GM21526 (cell line): ENCODE measurements around the gene ATP5PD.

ENCODE experiments used
- ATAC-seq: cut with Tn5 transposase; IDR thresholded peaks from one replicate; pipeline ENCODE4 v1.9.1; 2021; ENCODE audit warnings: moderate library complexity; ENCODE audit not compliant: unreplicated experiment, low FRiP score

ATP5PD gene

DNA sequence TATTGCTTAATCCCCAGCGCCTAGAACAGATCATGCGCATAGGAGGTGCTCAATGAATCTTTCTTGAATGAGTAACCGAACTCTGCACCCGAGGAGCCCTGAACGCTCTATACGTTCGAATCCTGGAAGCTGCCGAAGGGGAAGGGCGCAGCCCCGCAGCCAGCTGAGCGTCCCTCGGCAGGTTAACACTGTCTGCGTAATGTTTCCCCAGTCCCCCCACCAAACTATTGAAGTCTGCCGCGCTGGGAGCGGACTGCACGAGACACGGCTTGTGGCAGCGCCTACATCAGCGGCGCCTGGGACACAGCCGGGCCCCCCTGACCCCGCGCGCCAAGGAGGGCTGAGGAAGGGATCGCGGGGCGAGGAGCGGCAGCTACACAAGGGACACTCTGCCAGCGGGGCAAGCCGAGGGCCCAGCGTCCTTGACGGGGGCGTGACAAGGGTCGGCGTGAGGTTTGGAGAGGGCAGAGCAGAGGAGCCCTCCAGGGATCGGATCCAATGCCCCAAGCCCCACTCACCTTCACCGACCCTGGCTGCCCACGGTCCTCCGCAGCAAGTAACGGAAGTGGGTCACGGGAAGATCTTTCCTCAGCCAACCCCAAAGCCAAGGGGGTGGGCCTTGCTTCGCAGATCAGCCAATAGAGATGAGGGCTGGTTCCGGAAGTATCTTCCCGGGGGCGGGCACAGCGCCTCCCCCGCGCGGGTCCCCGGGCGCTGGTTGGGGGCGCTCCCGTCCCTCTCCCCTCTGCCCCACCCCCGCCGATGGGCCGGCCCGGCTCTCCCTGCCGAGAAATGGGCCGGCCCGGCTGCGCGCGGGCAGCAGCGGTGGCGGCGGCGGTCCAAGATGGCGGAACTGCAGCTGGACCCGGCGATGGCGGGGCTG lies at the start of gene ATP5PD, which contains the start of gene KCTD2:
Gene ATP5PD (minus strand): TSS at position 563 of the 883 bp plus-strand sequence. CDS start 4,319 bp downstream, outside the sequence.
Gene KCTD2 (plus strand): TSS at position 819 of the 883 bp plus-strand sequence. CDS start 26 bp downstream, at position 845.
- peak; percentile 84 for ATAC-seq

DNA sequence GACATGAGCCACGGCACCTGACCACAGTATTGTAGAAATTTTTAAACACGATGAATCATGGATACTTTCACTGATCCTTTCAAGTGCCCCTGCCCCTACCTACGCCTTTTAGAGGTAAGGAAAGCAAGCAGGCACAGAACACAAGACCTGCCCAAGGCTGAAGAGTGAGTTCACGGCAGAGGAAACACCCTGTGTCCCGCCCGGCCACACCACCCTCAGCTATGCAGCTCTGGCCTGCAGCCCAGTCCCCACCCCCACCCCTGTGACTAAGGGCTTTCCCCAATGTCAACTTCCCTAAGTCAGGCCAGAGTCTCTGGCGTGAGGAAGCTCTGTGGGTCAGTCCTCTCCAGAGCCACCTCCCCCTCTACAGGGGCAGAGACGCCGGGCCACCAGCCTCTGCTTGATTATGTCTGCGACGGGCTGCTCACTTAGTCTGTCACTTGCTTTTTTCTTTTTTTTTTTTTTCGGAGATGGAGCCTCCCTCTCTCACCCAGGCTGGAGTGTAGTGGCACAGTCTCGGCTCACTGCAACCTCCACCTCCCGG lies 49.4 kb upstream of the ATP5PD start:
- ATAC-seq: no peak

DNA sequence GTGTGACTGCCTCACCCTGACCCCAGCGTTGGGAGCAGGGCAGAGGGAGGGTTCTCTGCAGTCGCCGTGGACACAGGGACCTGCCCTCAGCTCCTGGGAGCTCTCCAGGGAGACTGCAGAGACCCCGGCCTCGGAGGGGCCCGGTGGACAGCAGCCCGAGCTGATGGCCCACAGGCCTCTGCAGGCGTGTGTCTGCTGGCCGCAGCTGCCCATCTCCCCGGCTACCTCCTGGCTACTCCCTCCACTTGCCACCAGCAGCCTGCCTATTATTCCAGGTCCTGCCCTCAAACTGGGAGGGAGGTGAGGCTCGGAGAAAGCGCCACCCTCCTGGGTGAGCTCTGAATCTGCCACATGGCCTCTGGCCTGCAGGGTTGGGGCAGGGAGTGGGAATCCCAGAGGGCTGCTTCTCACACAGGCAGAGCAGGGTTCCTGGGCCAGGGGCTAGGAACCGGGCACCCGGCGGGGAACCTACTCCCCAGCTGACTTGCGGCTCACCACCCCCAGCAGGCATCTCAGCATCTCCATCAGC lies 48.2 kb upstream of the ATP5PD start:
- ATAC-seq: no peak

DNA sequence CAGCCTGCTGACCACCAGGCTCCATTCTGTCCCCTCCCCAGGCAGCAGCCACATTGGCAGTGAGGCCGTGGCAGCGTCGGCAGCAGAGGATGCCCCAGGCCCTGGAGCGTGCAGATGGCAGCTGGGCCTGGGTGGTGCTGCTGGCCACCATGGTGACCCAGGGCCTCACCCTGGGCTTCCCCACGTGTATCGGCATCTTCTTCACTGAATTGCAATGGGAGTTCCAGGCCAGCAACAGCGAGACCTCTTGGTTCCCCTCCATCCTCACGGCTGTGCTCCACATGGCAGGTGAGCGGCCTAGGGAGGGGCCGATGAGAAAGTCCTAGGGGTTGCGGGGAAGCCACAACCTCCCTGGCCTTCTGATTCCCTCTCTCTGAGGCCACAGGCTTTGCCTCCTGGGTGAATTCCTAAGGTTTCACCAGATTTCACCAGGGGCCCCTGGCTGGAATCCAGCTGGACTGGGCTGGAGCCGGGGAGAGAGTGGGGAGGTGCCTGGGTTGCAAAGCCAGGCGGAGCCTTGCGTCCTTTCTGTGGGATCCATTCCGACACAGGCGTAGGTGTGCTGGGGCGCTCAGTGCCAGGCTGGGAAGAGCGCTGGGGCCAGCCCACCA lies 46.9 kb upstream of the ATP5PD start:
- ATAC-seq: no peak

DNA sequence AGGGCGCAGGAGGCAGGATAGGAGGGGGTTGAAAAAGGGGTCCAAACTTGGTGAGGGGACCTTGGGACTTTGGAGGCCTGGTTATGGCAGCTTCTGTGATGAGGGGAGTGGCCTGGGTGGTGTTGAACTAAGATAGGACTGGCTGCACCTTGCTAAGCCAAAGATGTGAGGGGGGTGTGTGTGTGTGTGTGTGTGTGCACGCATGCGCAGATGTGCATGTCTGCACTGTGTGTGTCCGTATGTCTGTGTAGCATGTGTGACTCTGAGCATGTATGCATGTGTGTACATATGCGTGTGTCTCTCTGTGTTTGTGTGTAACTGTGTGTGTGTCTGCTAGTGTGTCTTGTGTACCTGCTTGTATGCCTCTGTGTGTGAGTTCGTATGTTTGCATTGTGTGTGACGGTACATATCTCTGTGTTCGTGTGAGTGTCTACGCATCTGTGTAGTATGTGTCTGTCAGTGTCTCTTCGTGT lies 45.1 kb upstream of the ATP5PD start:
- ATAC-seq: no peak

DNA sequence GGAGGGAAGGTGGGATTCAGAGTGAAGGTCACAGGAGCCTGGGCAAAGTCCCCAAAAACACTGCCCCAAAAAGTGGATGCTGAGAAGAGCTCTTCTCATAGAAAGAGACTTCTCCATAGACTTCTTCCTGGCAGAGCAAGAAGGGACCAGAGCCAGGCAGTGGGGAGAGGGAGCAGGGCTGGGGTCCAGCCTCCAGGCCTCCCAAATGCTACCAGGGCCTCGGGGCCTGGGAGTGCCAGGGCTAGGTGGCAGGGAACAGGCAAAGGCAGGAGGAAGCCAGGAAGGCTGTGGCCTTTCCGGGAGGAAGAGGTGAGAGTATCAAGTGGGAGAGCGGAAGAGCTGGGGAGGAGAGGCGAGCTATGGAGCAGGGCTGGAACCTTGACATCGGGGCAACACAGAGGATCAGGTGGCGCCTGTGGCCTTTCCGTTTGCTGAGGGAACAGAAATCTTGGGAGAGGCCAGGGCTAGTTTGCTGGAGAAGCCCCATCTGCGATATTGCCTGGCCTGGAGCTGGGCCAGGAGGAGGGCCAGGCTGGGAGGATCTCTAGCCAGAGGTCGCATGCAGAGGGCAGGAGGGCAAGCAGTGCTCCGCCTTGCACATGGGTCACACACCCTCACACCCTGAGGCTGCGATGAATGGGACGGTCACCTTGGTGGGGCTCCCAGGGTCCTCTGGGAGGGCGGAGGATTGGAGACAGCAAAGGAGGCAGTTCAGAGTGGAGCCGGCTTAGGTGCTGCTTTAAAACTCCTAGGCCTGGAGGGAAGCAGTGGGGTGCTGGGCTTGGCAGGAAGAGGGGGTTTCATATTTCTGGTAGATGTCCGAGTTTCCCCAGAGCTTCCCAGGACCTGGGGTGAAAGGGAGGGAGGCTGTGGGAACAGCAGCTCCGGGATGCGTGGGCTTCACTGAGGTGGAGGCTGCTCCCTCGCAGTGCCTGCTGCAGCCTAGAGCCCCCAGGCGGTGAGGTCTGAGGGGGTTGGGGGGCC lies 44.4 kb upstream of the ATP5PD start:
- no peak for ATAC-seq

DNA sequence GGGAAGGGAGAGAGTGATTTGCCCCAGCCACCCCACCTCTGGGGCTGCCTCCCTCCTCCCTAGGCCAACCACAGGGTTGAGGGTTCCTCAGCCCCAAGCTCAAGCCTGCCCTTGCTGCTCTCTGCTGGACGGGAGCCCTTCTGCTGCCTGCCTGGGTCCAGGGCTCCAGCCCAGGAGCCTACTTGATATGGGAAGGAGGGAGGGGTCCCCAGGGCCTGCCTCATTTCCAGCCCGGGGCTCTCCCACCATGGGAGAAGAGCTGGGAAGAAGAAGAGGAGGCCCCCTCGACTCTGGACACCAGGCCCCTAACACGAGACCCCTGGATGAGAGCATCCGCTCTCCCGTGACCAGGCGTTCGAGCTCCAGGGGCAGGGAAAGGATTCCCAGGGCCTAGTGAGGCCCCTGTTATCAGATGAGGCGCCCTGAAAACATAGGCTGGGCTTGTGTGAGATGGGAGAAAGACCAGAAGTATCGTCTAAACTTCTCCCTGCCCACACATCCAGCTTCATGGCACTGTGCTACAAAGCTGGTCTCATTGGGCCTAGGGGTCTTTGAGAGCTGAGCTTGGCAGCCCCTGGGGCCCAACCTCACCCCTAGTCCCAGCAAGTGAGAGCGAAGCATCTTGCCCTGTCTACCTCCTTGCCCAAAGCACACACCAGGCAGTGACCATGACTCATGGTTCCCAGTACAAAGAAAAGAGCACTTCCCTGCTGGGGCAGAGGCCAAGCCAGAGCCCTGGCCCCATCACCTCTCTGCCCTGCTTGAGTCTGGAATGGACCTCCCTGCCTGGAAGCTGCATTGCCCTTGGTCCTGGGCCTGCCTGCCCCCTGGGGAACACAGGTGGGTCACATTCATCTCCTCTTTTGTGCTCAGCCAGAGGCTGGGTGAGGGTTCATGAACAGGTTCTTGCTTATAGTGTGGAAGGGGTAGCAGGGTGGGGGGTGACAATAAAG lies 42.0 kb upstream of the ATP5PD start:
- ATAC-seq: no peak

DNA sequence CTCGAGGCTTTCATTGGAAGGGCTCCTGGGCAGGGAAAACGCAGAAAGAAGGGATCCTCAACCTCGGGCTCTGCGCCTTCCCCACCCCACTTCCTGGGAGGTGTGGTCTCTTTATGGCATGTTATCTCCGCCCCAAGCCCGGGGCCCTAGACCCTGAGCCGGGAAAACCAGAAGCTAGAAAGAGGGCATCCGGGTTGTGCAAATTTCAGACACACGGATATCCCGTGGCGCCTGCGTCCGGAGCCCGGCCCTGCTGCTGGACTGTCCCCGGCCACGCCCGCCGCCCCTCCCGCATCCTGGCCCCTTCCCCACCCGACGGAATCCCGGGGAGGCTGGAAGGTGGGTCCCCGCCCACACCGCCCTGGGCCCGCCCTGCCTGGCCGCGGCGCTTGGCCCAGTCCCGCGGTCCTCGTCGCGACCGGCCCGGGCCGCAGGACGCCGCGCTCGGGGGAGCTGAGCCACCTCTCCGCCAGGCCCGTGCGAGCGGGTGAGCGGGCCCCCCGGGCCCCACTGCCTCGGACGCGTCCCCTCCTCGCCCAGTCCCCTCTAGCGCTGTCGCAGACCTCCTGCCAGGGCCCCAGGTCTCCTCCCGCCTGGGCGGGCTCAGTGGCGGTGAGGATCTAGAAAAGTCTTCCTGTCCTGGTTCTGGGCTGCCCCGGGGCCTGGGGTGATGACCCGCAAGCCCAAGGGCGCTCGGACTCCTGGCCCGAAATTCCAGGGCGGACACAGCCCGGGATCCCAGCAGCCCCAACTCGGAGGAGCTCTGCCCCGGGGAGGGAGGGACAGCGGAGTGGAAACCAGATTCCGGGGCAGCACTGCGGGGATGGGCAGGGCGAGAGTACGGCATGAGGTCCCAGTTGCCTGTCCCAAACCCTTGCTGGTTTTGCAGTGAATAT lies 41.0 kb upstream of the ATP5PD start, which contains the start of gene SLC16A5:
Gene SLC16A5 (plus strand): TSS at position 397 of the 896 bp plus-strand sequence. CDS start 5,683 bp downstream, outside the sequence.
- ATAC-seq: no peak

DNA sequence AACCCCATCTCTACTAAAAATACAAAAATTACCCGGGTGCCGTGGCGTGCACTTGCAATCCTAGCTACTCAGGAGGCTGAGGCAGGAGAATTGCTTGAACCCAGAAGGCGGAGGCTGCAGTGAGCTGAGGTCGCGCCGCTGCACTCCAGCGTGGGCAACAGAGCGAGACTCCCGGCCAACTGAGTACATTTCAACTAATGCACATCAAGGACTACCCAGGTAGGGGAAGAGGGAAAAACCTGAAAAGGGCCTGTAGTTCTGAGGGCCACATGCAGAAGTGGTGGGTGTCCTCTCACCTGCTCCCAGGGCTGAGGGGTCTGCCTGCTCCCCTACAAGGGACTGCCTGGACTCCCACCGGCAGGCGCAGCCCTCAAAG lies 40.4 kb upstream of the ATP5PD start:
- ATAC-seq: no peak

DNA sequence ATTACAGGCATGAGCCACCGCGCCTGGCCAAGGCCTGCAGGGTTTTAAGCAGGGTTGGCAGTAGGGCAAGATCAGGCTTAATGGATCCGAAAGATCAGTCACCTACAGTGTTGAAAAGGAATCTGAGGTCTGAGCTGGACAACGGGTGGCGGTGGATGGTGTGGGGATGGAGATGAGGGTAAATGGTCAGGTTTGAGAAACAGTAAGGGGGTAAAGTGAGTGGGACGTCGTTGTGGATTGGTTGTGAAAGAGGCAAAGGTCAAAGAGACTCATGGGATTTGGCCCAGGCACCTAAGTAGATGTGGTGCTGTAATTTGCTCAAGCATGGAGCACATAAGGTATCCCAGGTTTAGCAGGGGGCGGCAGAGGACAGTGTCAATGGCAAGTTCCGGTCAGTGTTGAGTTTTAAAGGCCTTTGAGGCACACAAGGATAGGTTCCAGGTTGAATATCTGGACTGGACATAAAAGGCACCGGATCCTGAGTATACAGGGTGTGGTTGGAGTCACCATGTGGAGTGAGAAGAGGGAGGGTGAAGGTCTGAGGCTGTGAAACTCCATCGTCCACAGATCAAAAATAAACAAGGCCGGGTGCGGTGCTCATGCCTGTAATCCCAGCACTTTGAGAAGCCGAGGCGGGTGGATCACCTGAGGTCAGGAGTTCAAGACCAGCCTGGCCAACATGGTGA lies 39.9 kb upstream of the ATP5PD start:
- no peak for ATAC-seq

DNA sequence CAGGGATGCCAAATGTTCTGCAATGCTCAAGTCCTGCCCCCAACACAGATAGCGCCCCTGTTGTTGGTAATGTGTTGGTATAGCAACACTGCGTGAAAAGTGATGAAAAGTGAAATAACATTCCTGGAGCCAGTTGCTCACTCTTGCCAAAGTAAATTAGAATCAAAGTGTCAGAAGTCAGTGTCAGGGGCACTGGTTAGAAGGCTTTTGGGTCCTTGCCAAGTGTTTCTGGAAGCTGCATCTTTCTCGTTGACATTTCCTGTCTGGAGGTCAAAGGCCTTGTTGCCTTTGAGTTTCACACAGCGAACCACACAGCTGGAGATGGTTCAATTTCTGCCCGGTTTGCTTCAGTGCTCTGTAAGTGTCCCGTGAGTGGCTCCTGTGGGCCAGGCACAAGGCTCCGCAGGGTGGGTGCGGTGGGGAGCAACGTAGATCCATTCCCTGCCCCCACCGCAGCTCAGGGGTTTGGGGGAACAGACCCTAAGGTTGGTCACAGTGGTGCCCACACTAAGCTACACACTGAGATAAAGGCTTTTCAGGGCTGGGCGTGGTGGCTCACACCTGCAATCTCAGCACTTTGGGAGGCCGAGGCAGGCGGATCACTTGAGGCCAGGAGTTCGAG lies 37.4 kb upstream of the ATP5PD start:
- ATAC-seq: no peak

DNA sequence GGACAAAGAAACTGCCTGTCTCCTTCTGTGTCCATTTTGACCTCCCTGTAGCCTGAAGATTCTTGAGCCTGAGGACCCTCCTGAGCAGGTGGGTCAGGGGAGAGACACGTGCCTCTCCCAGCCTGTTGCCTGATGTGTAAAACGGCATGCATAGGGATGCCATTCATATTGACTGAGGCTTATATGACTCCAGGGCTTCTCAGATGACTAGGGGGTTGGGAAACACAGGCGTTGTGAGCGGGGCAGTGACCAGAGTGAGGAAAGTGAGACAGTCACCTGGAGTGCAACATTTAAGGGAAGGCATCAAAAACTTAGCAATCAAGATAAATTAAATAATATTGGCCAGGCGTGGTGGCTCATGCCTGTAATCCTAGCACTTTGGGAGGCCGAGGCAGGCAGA lies 35.9 kb upstream of the ATP5PD start:
- no peak for ATAC-seq

DNA sequence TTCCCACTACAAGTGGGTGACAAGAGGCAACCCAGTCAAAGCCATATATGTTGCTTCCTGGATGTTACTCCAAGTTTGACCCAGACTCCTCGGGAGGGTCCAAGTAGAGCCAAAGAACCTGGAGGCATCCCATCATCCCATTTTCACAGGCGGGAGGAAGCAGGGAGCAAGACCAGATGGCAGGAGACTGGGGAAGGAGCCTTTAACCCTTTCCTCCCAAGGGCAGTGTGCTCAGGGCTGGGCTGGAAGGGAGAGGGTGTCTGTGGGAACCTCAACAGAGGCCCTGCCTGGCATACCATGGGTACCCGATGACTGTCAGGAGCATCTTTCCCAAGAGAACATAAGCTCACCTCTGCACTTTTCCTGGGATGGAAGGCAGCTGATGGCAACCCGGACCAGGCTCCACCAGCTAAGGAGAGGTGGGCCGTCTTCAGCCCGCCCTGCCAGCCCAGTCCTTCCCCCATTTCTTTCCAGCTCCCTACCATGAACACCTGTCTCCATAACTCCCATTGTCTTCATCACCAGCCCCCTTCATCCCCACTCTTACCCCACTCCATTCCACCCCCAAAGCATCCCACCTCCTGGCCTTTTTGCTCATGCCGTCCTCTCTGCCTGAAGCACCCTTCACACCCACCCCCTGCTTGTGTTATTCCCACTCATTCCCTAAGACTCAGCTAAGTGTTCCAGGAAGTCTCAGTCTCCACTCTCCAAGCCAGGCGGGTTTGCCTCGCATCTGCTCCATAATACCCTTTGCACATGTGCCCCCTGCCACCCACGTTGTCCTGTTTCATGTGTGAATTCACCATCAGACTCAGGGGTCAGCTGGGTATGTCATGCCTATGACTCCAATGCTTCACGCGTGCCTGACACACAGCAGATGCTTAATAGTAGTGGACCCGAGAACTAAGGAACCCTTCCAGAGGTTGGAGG lies 35.1 kb upstream of the ATP5PD start:
- ATAC-seq: no peak

DNA sequence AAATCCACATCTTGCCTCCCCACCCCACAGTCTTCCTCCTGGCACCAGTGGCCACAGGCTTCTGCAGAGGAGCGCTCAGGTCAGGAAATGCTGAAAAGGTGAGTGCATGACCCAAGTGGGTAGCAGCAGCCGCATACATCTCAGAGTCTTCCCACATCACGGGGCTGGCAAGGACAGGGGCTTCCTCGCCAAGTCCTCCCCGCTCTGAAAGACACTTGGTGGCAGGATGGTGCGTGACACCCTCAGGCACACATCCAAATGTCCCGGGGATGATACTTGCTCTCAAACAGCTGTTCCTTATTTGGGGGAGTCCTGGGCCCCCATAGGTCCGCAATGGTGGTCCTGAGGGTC lies 32.2 kb upstream of the ATP5PD start:
- ATAC-seq: no peak

DNA sequence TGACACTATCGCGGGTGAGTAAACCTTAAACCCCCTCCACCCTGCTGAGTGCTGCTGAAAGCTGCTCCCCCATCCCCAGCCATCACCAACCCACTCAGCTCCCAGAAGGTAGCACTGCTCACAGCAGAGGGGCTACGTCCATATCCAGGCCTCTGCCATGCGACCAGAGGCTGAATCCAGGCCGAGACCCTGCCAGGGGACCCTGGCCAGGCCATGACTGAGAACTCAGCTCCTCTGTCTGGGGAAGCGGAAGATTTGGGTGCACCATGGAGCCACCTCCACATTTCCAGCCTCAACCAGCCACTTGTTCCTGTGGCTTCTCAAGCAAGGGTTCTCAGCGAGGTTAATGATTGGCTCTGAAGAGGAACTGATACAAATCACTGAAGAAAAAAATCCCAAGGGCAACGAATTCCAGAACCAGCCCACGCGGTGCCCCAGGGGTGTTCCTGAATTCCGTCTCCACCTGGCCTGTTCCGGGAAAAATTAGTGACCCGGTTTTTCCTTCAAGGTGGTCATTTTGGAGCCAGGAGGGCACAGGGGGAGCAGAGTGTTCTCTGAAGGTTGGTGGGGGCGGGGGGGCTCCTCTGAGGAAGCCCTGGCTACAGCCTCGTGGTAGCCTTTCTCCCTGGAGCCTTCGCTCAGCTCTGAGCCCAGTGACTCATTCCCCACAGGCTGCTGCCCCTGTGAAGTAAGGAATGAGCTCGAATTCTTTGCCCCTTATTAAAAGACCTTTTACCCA lies 31.7 kb upstream of the ATP5PD start:
- ATAC-seq: no peak
